Sigmoid colon (tissue), 4 donors: ENCODE data around the gene TMEM198.

ENCODE experiments used
- CTCF ChIP-seq, 4 experiments: fragments of 450-650 bp in 3 of 4; fragments of 200-600 bp in 1 of 4; IDR thresholded peaks; one replicate each; pipeline ENCODE4 v1.5.1; 2016 to 2019; ENCODE audit warnings: antibody characterized with exemption in 4 of 4, mild to moderate bottlenecking in 3 of 4, moderate library complexity in 2 of 4
- EP300 ChIP-seq, 4 donors: sonication (generic); formaldehyde crosslinking; IDR thresholded peaks; one replicate each; pipeline ENCODE4 v1.6.1; 2017; ENCODE audit warnings: antibody characterized with exemption in 4 of 4
- POLR2A ChIP-seq, 2 donors: fragments of 450-650 bp; IDR thresholded peaks; one replicate each; pipeline ENCODE4 v1.6.1; 2016; ENCODE audit warnings: antibody characterized with exemption in 2 of 2, mild to moderate bottlenecking in 2 of 2, moderate library complexity in 2 of 2
- POLR2AphosphoS5 ChIP-seq, 4 donors: sonication (generic); formaldehyde crosslinking; IDR thresholded peaks; one replicate each; pipeline ENCODE4 v1.6.1; 2017; ENCODE audit warnings: antibody characterized with exemption in 4 of 4

- peak in 1 of 4 experiments; percentile 4 for TF ChIP-seq CTCF (IDR thresholded peaks at IDR 0.05)
- no peak for TF ChIP-seq POLR2A (IDR thresholded peaks at IDR 0.05)
- no peak for TF ChIP-seq EP300 (IDR thresholded peaks at IDR 0.05)
- TF ChIP-seq POLR2AphosphoS5 (IDR thresholded peaks at IDR 0.05) = peak in 1 of 4 donors; percentile 34
These were observed 21.5 kb upstream of the TMEM198 start for GRCh38 chr2:219522111-219523030.
